ENCODE measurements around the gene GPRC5C.
A peak's percentile ranks its signal among the peaks of the same experiment; 100 is the strongest.

GPRC5C gene

DNA sequence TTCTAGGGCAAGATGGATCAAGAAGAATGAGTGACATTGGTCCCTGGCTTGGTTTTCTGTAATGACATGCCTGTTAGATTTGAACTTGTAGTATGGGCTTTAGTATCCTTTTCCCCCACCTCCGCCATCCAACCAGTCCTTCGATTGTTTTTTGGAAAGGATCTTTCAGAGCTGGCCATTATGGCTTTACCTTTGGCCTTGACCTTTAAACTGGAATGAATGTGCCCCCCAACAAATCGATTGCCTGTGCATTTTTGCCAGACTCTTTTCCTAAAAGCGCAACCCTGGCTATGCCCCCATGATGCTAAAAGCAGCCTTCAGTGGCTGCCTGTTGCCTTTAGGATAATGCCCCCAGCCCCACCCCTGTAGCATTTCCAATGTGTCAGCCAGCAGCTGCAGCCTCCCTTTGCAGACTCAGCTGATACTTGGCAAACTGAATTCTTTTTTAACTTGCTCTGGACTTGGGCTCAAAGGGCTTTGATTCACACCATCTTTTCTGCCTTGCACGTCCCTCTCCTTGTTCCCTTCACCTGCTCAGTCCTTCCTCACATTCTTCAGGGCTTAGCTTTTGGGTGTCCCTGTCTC is 4.0 kb downstream of the GPRC5C start:
- DNase-seq = no peak

GRCh38 chr17:74437702-74438101 is 5.8 kb downstream of the GPRC5C start:
- DNase-seq = peak in 1 of 5 experiments; percentile 14

DNA sequence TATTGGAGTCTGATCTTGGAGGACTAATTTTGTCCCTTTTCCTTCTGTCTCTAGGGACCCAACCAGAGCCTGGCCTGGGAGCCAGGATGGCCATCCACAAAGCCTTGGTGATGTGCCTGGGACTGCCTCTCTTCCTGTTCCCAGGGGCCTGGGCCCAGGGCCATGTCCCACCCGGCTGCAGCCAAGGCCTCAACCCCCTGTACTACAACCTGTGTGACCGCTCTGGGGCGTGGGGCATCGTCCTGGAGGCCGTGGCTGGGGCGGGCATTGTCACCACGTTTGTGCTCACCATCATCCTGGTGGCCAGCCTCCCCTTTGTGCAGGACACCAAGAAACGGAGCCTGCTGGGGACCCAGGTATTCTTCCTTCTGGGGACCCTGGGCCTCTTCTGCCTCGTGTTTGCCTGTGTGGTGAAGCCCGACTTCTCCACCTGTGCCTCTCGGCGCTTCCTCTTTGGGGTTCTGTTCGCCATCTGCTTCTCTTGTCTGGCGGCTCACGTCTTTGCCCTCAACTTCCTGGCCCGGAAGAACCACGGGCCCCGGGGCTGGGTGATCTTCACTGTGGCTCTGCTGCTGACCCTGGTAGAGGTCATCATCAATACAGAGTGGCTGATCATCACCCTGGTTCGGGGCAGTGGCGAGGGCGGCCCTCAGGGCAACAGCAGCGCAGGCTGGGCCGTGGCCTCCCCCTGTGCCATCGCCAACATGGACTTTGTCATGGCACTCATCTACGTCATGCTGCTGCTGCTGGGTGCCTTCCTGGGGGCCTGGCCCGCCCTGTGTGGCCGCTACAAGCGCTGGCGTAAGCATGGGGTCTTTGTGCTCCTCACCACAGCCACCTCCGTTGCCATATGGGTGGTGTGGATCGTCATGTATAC is 8.0 kb downstream of the GPRC5C start:
- DNase-seq = no peak

DNA sequence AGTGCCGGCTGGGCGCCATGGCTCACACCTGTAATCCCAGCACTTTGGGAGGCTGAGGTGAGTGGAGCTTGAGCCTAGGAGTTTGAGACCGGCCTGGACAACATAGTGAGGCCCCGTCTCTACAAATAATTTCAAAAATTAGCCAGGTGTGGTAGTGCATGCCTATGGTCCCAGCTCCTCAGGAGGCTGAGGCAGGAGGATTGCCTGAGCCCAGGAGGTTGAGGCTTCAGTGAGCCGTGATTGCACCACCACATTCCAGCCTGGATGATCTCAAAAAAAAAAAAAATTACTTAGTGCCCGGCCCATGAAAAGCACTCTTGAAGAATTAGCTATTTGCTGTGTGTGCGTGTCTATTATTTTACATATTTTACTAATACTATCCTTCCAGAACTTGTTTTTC is 9.6 kb downstream of the GPRC5C start:
- no peak for DNase-seq

GRCh38 chr17:74442291-74442669 is 10.4 kb downstream of the GPRC5C start:
- no peak for DNase-seq

DNA sequence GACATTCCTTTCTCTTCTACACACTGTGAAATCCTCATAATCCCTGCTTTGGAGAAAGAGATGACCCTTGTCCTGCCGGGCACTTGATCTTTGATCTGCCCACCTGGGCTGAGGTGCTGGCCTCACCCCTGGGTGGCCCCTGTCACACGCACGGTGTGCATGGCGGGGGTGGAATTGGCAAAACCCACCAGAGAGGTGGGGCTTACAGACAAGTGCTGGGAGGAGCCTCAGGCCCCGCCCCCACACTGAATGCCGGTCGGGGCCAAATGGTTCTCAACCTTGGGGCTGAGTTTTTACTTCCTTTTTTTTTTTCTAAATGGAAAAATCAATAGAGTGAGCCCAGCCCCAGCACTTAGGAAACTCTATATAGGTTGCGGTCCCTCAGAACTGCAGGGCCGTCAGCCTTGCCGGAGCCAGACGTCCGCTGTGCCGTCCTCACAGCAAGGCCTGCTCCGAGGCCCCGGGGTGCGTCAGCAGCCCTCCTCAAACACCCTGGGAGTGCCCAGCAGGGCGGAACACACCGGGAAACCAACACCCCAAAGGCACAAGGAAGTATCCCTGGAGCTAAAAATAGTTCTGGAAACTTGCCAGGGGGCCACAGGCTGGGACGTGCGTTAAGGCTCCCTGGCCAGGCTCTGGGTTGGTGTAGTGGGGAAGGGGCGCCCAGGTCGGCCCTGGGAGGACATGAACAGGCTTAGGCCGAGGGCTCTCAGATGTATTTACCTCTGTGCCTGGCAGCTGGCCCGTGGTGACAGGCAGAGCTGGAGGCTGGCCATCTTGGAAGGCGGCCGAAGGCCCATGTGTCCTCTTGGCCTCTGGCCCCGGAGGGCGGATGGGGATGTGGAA is 11.0 kb downstream of the GPRC5C start:
- DNase-seq = no peak

- no peak for DNase-seq
These were observed 11.8 kb downstream of the GPRC5C start for GRCh38 chr17:74443516-74444296.

DNA sequence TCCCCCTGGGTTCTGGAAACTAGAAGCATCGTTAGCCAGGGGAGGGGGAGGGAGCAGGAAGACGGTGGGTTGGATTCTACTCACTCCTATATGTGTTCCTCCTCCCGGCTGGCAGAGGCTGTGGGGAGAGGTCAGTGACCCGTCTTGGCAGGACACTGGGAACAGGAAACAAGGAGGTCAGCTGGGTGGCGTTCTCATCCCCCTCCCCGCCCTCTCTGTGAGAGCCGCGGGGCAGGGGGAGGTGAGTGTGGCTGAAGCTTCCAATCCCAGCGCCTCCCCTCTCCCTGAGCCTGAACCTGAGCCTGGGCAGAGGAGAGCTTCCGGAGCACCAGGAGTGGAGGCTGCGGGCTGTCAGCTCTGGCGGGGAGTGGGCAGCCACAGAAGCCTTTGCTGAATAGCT is 12.5 kb downstream of the GPRC5C start:
- no peak for DNase-seq

- DNase-seq = no peak
These were observed 13.3 kb downstream of the GPRC5C start for GRCh38 chr17:74445158-74445557.

DNA sequence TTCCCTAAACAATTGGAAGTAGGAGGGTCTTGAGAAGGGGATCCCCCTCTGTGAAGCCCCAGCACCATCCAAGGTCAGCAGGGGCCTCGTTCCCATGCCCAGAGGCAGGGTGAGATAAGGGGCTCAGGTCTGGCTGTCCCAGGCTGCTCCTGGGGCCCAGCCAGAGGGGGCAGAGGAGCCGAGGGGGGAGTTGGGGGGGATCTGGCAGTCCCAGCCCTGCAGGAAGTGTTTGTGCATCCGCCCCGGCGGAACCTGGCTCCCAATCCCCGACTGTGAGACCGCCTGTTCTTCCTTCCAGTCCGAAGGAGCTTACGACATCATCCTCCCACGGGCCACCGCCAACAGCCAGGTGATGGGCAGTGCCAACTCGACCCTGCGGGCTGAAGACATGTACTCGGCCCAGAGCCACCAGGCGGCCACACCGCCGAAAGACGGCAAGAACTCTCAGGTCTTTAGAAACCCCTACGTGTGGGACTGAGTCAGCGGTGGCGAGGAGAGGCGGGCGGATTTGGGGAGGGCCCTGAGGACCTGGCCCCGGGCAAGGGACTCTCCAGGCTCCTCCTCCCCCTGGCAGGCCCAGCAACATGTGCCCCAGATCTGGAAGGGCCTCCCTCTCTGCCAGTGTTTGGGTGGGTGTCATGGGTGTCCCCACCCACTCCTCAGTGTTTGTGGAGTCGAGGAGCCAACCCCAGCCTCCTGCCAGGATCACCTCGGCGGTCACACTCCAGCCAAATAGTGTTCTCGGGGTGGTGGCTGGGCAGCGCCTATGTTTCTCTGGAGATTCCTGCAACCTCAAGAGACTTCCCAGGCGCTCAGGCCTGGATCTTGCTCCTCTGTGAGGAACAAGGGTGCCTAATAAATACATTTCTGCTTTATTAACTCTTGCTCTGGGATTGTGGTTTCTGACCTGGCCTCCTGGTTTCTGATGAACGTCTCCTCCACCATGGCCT is 14.9 kb downstream of the GPRC5C start:
- DNase-seq = no peak

DNA sequence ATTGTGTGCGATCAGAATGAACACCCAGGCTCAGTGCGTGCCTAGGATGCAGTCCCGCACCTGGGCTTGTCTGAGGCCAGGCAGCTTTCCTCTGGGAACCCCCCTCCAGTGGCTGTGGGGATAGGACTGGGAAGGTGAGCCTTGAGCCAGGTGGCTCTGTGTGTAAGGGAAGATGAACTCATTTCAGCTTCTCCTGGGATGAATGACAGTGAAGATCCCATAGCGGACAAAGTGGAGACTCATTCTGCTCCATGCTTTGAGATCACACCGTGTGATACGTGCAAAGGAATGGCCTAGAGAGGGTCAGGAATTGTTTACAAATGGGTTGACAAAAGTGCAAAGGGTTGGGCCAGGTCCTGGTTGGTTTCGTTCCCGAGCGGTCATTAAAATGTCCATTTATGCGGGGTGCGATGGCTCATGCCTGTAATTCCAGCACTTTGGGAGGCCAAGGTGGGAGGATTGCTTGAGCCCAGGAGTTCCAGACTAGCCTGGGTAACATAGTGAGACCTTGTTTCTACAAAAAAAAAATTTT is 15.8 kb downstream of the GPRC5C start:
- DNase-seq = no peak

GRCh38 chr17:74448756-74449155 is 16.9 kb downstream of the GPRC5C start:
- DNase-seq = no peak

DNA sequence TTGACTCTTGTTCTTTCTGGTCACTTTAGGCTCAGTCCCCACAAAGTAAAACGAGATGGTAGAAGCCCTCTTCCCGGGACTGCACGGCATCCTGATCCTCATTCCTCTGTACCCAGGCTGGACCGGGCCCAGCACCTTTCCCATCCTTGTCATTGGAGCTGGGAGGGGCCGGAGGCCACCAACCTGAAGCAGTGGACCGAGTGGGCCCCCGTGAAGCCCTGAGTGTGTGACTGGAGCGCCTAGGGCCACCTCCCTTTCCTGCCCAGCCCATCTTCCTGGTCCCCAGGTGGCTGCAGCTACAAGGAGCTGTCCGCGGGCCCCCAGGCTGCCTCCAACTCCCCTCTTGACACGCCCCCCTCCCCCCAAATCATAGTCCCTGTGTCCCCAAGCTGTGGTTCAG is 17.4 kb downstream of the GPRC5C start:
- no peak for DNase-seq

- no peak for DNase-seq
These were observed 17.9 kb downstream of the GPRC5C start for GRCh38 chr17:74449773-74450172.

DNA sequence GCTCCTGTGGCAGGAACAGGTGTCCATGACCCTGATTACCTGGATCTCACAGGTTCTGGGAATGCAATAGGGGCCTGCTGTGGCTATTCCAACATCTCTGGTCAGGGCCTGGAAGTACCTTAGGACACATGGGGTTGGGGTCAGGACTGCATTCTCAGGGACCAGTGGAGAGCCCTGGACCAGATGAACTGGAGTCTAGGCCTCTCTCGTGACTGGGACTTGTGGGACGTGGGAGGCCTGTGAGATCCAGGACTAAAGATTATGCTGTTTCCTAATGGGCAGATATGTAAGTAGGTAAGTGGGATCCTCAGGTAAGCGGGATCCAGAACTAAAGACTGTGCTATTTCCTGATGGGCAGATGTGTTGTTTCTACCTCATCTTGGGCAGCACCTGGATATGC is 18.3 kb downstream of the GPRC5C start:
- DNase-seq = no peak

GRCh38 chr17:74450925-74451403 is 19.1 kb downstream of the GPRC5C start:
- DNase-seq = no peak

DNA sequence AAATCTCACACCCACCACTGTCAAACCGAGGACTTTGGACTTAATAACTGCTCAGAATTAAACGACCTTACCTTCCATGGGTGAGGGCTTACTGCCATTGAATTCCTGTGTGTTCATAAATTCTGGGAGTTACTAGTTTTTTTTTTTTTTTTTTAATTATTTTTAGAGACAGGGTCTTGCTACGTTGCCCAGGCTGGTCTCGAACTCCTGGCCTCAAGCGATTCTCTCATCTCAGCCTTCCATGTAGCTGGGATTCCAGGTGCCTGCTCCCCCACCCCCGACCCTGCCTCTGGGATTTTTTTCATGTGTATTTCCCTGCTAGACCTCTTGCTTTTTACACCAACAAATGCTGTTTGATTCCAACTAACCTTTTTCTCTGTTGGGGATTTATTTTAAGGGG is 19.7 kb downstream of the GPRC5C start:
- no peak for DNase-seq

DNA sequence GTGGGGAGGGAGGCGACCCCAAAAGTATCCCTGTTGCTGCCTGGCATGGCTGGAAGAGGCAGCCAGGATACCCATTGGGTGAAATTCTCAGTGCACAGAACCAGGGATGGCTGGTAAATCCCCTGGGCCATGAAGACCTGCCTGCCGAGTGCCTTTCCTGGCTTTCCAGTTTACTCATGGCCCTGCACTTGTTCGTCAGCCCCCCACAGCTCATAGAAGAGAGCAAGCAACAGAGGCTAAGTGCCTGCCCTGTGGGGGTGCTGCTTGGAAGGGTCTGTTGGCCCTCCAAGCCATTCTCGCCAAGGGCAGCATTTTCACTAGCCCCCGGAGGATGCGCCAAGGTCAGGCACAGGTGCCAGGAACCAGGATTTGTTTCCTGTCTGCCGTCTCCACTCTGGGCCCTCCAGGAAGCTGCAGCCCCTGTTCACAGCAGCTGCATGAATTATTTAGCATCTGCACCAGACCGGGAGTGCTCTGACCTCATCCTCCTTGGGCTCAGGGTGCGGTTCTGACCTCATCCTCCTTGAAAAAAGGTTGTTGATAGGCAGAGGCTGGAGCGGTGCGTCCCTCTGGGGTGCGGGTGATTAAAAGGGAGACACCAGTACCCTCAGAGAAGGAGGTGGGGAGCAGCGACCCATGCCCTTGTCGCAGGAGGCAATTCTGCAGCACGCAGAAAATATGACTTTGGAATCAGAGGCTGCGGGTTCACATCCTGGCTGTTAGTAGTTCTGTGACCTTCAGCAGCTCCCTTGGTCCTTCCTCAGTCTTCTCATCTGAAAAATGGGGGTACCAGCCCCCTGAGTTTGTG is 20.3 kb downstream of the GPRC5C start:
- peak in 1 of 5 experiments; percentile 32 for DNase-seq

GRCh38 chr17:74452841-74453661 is 21.2 kb downstream of the GPRC5C start:
- DNase-seq = no peak

Data from T-helper 2 cell (primary cell).